Limb (tissue), 2 donors: Measurements from ENCODE around the gene STATH.
A peak's percentile ranks its signal among the peaks of the same experiment; 100 is the strongest.
"Not testable (repeated sequence)": the region's sequence is repeated elsewhere in the genome, so short reads cannot be mapped to it uniquely, and the experiment has no call there.

Experiments used
- DNase-seq, 2 donors: peaks; one replicate each; pipeline ENCODE4 v3.0.0-alpha.2; 2016; ENCODE audit errors: extremely low spot score in 2 of 2

Gene STATH

GRCh38 chr4:69995526-69996016 lies at the start of gene STATH:
Gene STATH (plus strand): TSS chr4:69995966. CDS start chr4:69998438, 2,472 bp downstream.
- no peak for DNase-seq

GRCh38 chr4:69951602-69952001 lies 44.2 kb upstream of the STATH start:
- no peak for DNase-seq

- DNase-seq: no peak
Observed at GRCh38 chr4:69957209-69957608, 38.6 kb upstream of the STATH start.

GRCh38 chr4:69965628-69966027 lies 30.1 kb upstream of the STATH start, which contains the start of gene CSN2:
Gene CSN2 (minus strand): TSS chr4:69965728. CDS start chr4:69960995, 4,733 bp downstream.
- no peak for DNase-seq

GRCh38 chr4:69970071-69970470 lies 25.7 kb upstream of the STATH start:
- no peak for DNase-seq

GRCh38 chr4:69974631-69975030 lies 21.1 kb upstream of the STATH start:
- DNase-seq: peak in 1 of 2 donors; percentile 13

GRCh38 chr4:69977582-69977981 lies 18.2 kb upstream of the STATH start:
- DNase-seq: no peak

GRCh38 chr4:69984030-69984443 lies 11.7 kb upstream of the STATH start:
- DNase-seq: peak in 1 of 2 donors; percentile 41

GRCh38 chr4:69986663-69987062 lies 9.1 kb upstream of the STATH start:
- no peak for DNase-seq

- DNase-seq: no peak
Observed at GRCh38 chr4:69991016-69991415, 4.8 kb upstream of the STATH start.

- DNase-seq: no peak
Observed at GRCh38 chr4:69994782-69995181, 984 bp upstream of the STATH start.

- no peak for DNase-seq
Observed at GRCh38 chr4:69999420-69999819, 3.7 kb downstream of the STATH start.

- DNase-seq: no peak
Observed at GRCh38 chr4:70000711-70001110, 4.9 kb downstream of the STATH start.

- no peak for DNase-seq
Observed at GRCh38 chr4:70002507-70002906, 6.7 kb downstream of the STATH start.

GRCh38 chr4:70008771-70009170 lies 13.0 kb downstream of the STATH start:
- no peak for DNase-seq

GRCh38 chr4:70019006-70019405 lies 23.2 kb downstream of the STATH start:
- DNase-seq: not testable (repeated sequence)

- no peak for DNase-seq
Observed at GRCh38 chr4:70023218-70023617, 27.5 kb downstream of the STATH start.

GRCh38 chr4:70027011-70027410 lies 31.2 kb downstream of the STATH start:
- DNase-seq: no peak

GRCh38 chr4:70028159-70028558 lies 32.4 kb downstream of the STATH start, which contains the start of gene HTN3:
Gene HTN3 (plus strand): TSS chr4:70028459. CDS start chr4:70030741, 2,282 bp downstream.
- DNase-seq: not testable (repeated sequence)

GRCh38 chr4:70037559-70037958 lies 41.8 kb downstream of the STATH start:
- DNase-seq: not testable (repeated sequence)

GRCh38 chr4:70039928-70040327 lies 44.2 kb downstream of the STATH start:
- DNase-seq: not testable (repeated sequence)

- DNase-seq: no peak
Observed at GRCh38 chr4:70041652-70042286, 46.0 kb downstream of the STATH start.

- DNase-seq: not testable (repeated sequence)
Observed at GRCh38 chr4:70050138-70050537, 54.4 kb downstream of the STATH start, which contains the start of gene HTN1. Gene HTN1 (plus strand): TSS chr4:70050438. CDS start chr4:70053077, 2,639 bp downstream.
